Suppressor macrophage treated with lipopolysaccharide for 4 hours (primary cell): ENCODE results near the gene PHKA2.
"Not testable (repeated sequence)": the region's sequence is repeated elsewhere in the genome, so short reads cannot be mapped to it uniquely, and the experiment has no call there.

Experiments used
- DNase-seq: peaks from one replicate; pipeline ENCODE4 v3.0.0-alpha.2; 2020

The PHKA2 gene

DNA sequence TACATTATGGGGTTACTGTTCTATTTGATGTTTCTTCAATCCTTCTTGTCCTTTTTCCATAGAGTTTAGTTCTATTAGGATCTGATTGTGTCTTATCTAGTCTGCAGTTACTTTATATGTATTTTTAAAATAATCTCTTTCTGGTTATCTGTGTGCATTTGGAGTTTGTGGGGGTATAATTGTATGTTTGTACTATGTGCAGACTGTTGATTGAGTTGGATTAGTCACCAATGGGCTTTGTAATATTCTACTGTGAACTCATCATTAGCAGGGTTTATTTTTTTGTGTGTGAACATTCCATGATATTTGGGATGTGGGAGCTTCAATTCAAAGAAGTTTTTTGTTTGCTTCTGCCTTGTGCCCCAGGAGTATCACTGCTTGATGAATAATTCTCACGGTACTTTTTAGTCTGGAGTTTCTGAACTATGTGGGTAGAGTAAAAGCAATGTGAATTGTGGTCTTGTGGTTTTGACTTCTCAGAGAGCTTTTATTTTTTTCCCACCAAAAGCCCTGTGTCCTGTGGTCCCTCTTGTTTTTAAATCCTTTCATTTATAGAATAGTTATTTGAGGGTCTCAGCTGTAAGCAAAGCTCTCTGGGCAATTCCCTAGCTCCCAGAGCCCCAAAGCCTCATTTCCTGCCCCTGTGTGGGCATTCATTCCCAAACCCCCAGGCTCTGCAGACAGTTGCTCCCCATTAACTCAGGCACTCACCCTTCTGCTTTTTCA lies 127.8 kb downstream of the PHKA2 start:
- DNase-seq: peak; percentile 24

DNA sequence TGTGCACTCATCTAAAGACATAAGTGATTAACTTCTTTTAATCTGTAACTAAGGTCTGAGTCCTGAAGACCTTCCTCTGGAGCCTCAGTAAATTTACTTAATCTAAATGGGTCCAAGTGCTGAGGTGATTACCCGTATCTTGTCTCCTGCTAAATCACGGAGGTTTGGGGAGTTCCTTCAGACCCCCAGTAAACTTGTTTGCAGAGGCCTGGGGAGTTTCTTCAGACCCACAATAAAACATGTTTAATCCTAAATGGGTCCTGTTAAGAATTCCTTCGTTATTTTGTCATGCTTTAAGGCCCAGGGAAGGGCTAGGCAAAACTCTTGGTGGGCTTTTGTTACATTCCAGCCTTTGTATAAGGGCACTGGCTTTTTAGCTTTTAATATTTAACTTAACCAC lies 136.0 kb downstream of the PHKA2 start:
- DNase-seq: not testable (repeated sequence)
